K562 (cell line): ENCODE data around the gene VWA8. TPM values are rescaled to one million over a fixed set of nuclear protein-coding genes. Genes with fewer than 3 reads are reported as not detected.

Source experiments
- ATAC-seq: fragments of 200-7000 bp; cut with Tn5 transposase; 3 replicates; pipeline ENCODE4 v1.9.1; 2020; ENCODE audit warnings: moderate library complexity
- BruUV-seq: library from RNA; stranded (reverse); fragments of 400-500 nt; replicated peaks from 2 replicates; lab custom pipeline; 2021; lab: Mats Ljungman, UMichigan
- CTCF ChIA-PET: fragments of 300-600 bp; formaldehyde crosslinking; extraction: SDS; loops from one replicate; lab custom pipeline; 2021; ENCODE audit warnings: low intra/inter-chr PET ratio; lab: Yijun Ruan, JAX
- POLR2A ChIA-PET: fragments of 300-600, 350-650 bp; sonication (Branson Sonifier 250); formaldehyde crosslinking; extraction: SDS; loops from one replicate; lab custom pipeline; 2021; ENCODE audit warnings: antibody characterized with exemption, inconsistent platforms; lab: Yijun Ruan, JAX
- DNase-seq, 4 experiments: peaks; one replicate each; pipeline versions ENCODE4 v3.0.0 to v3.0.0-alpha.2; 2011 to 2018; ENCODE audit warnings: low spot score in 3 of 4, mixed read lengths in 3 of 4; ENCODE audit errors: extremely low read depth in 1 of 4
- FAIRE-seq: peaks from 2 replicates; lab custom pipeline; 2011; peaks lifted over from hg19 to GRCh38; lab: Jason Lieb, UNC
- H2AFZ ChIP-seq: 2 replicates; pipeline ENCODE4 v1.6.0; 2011; ENCODE audit warnings: low read depth, low read length, control low read depth, inconsistent platforms
- H3K27ac ChIP-seq: fragments of 200-600 bp; 3 replicates; pipeline ENCODE4 v1.8.0; 2011; ENCODE audit warnings: low read depth, mild to moderate bottlenecking, control low read depth, inconsistent platforms, low read length, moderate library complexity, mixed read lengths; ENCODE audit errors: extremely low read depth
- H3K27me3 ChIP-seq, 2 experiments: fragments of 300-600 bp in 1 of 2; 2 replicates in 1 of 2; 3 replicates in 1 of 2; pipeline versions ENCODE4 v1.6.0 to v1.8.0; 2011; ENCODE audit warnings: inconsistent platforms in 2 of 2, low read length in 2 of 2, mild to moderate bottlenecking in 1 of 2, mixed read lengths in 1 of 2, moderate library complexity in 1 of 2; ENCODE audit not compliant: control insufficient read depth in 2 of 2, insufficient read depth in 2 of 2
- H3K36me3 ChIP-seq: fragments of 300-600 bp; 3 replicates; pipeline ENCODE4 v1.8.0; 2011; ENCODE audit warnings: mild to moderate bottlenecking, low read length, inconsistent platforms; ENCODE audit not compliant: control insufficient read depth, insufficient read depth
- H3K4me1 ChIP-seq, 2 experiments: fragments of 200-600 bp in 1 of 2; replicated peaks in 1 of 2; 2 replicates in 1 of 2; 3 replicates in 1 of 2; pipeline versions ENCODE4 v1.5.1 to v1.8.0; 2011; ENCODE audit warnings: inconsistent platforms in 2 of 2, low read length in 2 of 2, mild to moderate bottlenecking in 1 of 2, mixed read lengths in 1 of 2, moderate library complexity in 1 of 2; ENCODE audit not compliant: control insufficient read depth in 2 of 2, insufficient read depth in 2 of 2
- H3K4me2 ChIP-seq: 2 replicates; pipeline ENCODE4 v1.6.1; 2011; ENCODE audit warnings: low read length, control low read depth, inconsistent platforms, mixed read lengths; ENCODE audit not compliant: insufficient read depth
- H3K4me3 ChIP-seq: fragments of 200-600 bp; sonication (generic), shearing (Covaris generic); 2 replicates; pipeline ENCODE4 v1.5.1; 2016; ENCODE audit warnings: control low read depth, inconsistent platforms
- H3K79me2 ChIP-seq: fragments of 200-600 bp; 3 replicates; pipeline ENCODE4 v1.8.0; 2011; ENCODE audit warnings: low read length, inconsistent platforms; ENCODE audit not compliant: control insufficient read depth, insufficient read depth
- H3K9ac ChIP-seq, 2 experiments: 2 replicates each; pipeline versions ENCODE4 v1.6.0 to v1.6.1; 2011; ENCODE audit warnings: low read depth in 2 of 2, low read length in 2 of 2, control low read depth in 1 of 2, inconsistent platforms in 1 of 2, mild to moderate bottlenecking in 1 of 2, mixed read lengths in 1 of 2; ENCODE audit not compliant: insufficient read depth in 1 of 2
- H3K9me1 ChIP-seq: one replicate; pipeline ENCODE4 v1.6.0; 2011; ENCODE audit warnings: inconsistent platforms, mild to moderate bottlenecking, low read length, moderate library complexity; ENCODE audit not compliant: control insufficient read depth, insufficient read depth
- H3K9me3 ChIP-seq: replicated peaks from 2 replicates; pipeline ENCODE4 v1.5.1; 2011; ENCODE audit warnings: low read depth, low read length, inconsistent platforms; ENCODE audit not compliant: control insufficient read depth, insufficient read depth
- H4K20me1 ChIP-seq: replicated peaks from 2 replicates; pipeline ENCODE4 v1.6.1; 2011; ENCODE audit warnings: low read length, inconsistent platforms, mixed read lengths; ENCODE audit not compliant: control insufficient read depth, insufficient read depth
- CSDE1 ChIP-seq, 2 experiments: fragments of 450-650 bp; IDR thresholded peaks; 2 replicates each; pipeline ENCODE4 v1.6.1; 2016; ENCODE audit warnings: mild to moderate bottlenecking in 1 of 2
- JUN ChIP-seq, 2 experiments: sonication (generic) in 1 of 2; formaldehyde crosslinking in 1 of 2; IDR thresholded peaks; 2 replicates each; pipeline versions ENCODE4 v1.6.1 to v1.8.0; 2012 to 2022; ENCODE audit warnings: borderline replicate concordance in 2 of 2, mild to moderate bottlenecking in 2 of 2, improper control_type of control experiment in 1 of 2, low read depth in 1 of 2, low read length in 1 of 2, missing genetic modification reagents in 1 of 2
- MCM7 ChIP-seq, 2 experiments: fragments of 450-650 bp; IDR thresholded peaks; 2 replicates each; pipeline ENCODE4 v1.6.1; 2016 to 2018
- SETDB1 ChIP-seq: IDR thresholded peaks from one replicate; pipeline ENCODE4 v1.6.1; 2012; ENCODE audit warnings: low read length, control low read depth, inconsistent platforms
- SP2 ChIP-seq: IDR thresholded peaks from 2 replicates; pipeline ENCODE4 v1.6.1; 2011; ENCODE audit warnings: mild to moderate bottlenecking, low read depth, low read length, moderate library complexity; ENCODE audit not compliant: poor library complexity, severe bottlenecking; ENCODE audit errors: extremely low read depth
- XRCC5 ChIP-seq: fragments of 200-400 bp; formaldehyde crosslinking; IDR thresholded peaks from 2 replicates; pipeline ENCODE4 v1.6.1; 2017; ENCODE audit warnings: low read depth, mild to moderate bottlenecking, low read length
- ZNF239 ChIP-seq: fragments of 250-450 bp; sonication (Bioruptor Pico); IDR thresholded peaks from 2 replicates; pipeline ENCODE4 v1.4.0; 2020; ENCODE audit warnings: mild to moderate bottlenecking
- ZNF766 ChIP-seq: fragments of 200-800 bp; sonication (Bioruptor generic); conservative IDR thresholded peaks from 2 replicates; pipeline ENCODE4 v1.6.1; 2016; ENCODE audit warnings: missing genetic modification characterization, missing compliant biosample characterization
- WGBS: fragments of 100-300 bp; shearing (Covaris generic); methylation state at CpG from one replicate; pipeline ENCODE4 v1.1.6; 2016; ENCODE audit warnings: low coverage, mixed read lengths; ENCODE audit not compliant: insufficient coverage; ENCODE audit errors: missing lambda C conversion rate; 5-methylcytosine and 5-hydroxymethylcytosine counted together
- in situ Hi-C: fragments of 300-500 bp; cut with MboI; formaldehyde crosslinking; loops from 4 replicates; pipeline ENCODE4 v1.15.0; 2018; ENCODE audit warnings: inconsistent platforms, mixed read lengths
- intact Hi-C: fragments of 100-400 bp; cut with micrococcal nuclease; formaldehyde crosslinking; loops from 2 replicates; pipeline ENCODE4 v1.14.2; 2022
- polyA plus RNA-seq, 8 experiments: library from polyadenylated mRNA; depleted of rRNA in 4 of 8; stranded (reverse) in 5 of 8; unstranded in 3 of 8; fragments of >200 nt; fragmentation: Nextera tagmentation in 2 of 8; fragmentation: Illumina TruSeq in 1 of 8; extraction: Ambion mirVana in 2 of 8; extraction: Trizol in 1 of 8; gene quantifications; 2 replicates each; pipeline versions ENCODE4 v1.2.1 to v1.2.3, GENCODE V29; 2011 to 2014; ENCODE audit warnings: inconsistent platforms in 1 of 8, missing spikeins in 1 of 8
- total RNA-seq, 7 experiments: library from RNA; depleted of rRNA in 6 of 7; stranded (reverse); fragments of >200 nt in 6 of 7; fragmentation: Illumina TruSeq in 2 of 7; extraction: Trizol in 2 of 7; gene quantifications; 2 replicates each; pipeline versions ENCODE4 v1.2.1 to v1.2.3, GENCODE V29; 2011 to 2021; ENCODE audit warnings: low replicate concordance in 1 of 7
- TF ChIP-seq, protein P1 (sequence below), 2 experiments: fragments of 450-650 bp in 1 of 2; sonication (generic) in 1 of 2; formaldehyde crosslinking; conservative IDR thresholded peaks; 2 replicates each; pipeline versions ENCODE4 v1.4.0 to v1.8.1; 2020 to 2022; ENCODE audit warnings: mild to moderate bottlenecking in 1 of 2, missing genetic modification reagents in 1 of 2

Gene VWA8
- total and polyA plus RNA-seq, 9 of the 15 experiments (the other 6 are each of a cell fraction or from before 2014, with no cell fraction given), result 2.1 to 18.5 (median 13.3) TPM

- intact Hi-C loops, result no loop called here
- H3K4me3 ChIP-seq, result no peak overlapping the region
- H2AFZ ChIP-seq, result no peak overlapping the region
- no peaks in the 10 kb centered on the region for H3K9me1 ChIP-seq
- DNase-seq (no peak), ATAC-seq (no peak), FAIRE-seq (no peak)
- no peaks in the 10 kb centered on the region for H4K20me1 ChIP-seq
- ChIA-PET CTCF (no interaction called here), POLR2A (interaction anchor here (0.7 kb wide), 2 partner anchors 59 to 944 kb away, joined by 3 read pairs; no protein-coding TSS in a partner anchor)
- no peak overlapping the region; a peak in 1 of 4 replicates for H3K9ac ChIP-seq
- no peaks in the 10 kb centered on the region for H3K36me3 ChIP-seq
- 0% methylated on average over 2 of the region's 3 CpGs for WGBS
- peaks cover 0 to 7% of the 10 kb centered on the region in 2 experiments; a peak in 1 of 5 replicates for H3K27me3 ChIP-seq
- no peak overlapping the region for H3K4me2 ChIP-seq
- H3K79me2 ChIP-seq, result no peaks in the 10 kb centered on the region
- TF ChIP-seq ZNF239 (no peak), CSDE1 (IDR thresholded peaks at IDR 0.05) (no peak), ZNF766 (CRISPR knock-in tag) (no peak), SP2 (no peak), SETDB1 (no peak), JUN (IDR thresholded peaks at IDR 0.05; ENCODE audit: borderline replicate concordance, low read depth, low read length) (no peak), JUN (CRISPR knock-in tag; IDR thresholded peaks at IDR 0.05; ENCODE audit: borderline replicate concordance) (no peak), MCM7 (IDR thresholded peaks at IDR 0.05) (no peak), XRCC5 (no peak)
- TF ChIP-seq, protein P1, sequence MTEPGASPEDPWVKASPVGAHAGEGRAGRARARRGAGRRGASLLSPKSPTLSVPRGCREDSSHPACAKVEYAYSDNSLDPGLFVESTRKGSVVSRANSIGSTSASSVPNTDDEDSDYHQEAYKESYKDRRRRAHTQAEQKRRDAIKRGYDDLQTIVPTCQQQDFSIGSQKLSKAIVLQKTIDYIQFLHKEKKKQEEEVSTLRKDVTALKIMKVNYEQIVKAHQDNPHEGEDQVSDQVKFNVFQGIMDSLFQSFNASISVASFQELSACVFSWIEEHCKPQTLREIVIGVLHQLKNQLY (CRISPR knock-in tag; conservative IDR thresholded peaks at IDR 0.05), result no peak
- no peaks in the 10 kb centered on the region; a peak in 2 of 5 replicates for H3K4me1 ChIP-seq
- BruUV-seq, result no TSS peak
- H3K9me3 ChIP-seq, result no peaks in the 10 kb centered on the region
- H3K27ac ChIP-seq, result no peak overlapping the region
- in situ Hi-C loops, result no loop called here
Observed at GRCh38 chr13:41558781-41559560, 401.9 kb downstream of the VWA8 start.
